Upper lobe of left lung (tissue), 6 donors: ENCODE data around the gene MX1. TPM values are rescaled to one million over a fixed set of nuclear protein-coding genes. Genes with fewer than 3 reads are reported as not detected.

Experiments used
- ATAC-seq, 2 donors: fragments of 200-7000 bp; cut with Tn5 transposase; one replicate each; pipeline ENCODE4 v1.9.1; 2022; ENCODE audit warnings: mild to moderate bottlenecking in 2 of 2, moderate library complexity in 2 of 2; ENCODE audit not compliant: low FRiP score in 2 of 2
- DNase-seq, 2 donors: peaks; one replicate each; pipeline ENCODE4 v3.0.0-alpha.2; 2019 to 2020
- H3K27ac ChIP-seq, 4 donors: fragments of 200-600 bp; sonication (generic); one replicate each; pipeline ENCODE4 v1.5.1; 2016 to 2019
- H3K27me3 ChIP-seq, 4 donors: fragments of 200-600 bp; sonication (generic); one replicate each; pipeline ENCODE4 v1.5.1; 2017 to 2019
- H3K36me3 ChIP-seq, 4 donors: fragments of 200-600 bp; sonication (generic); one replicate each; pipeline ENCODE4 v1.5.1; 2016 to 2019
- H3K4me1 ChIP-seq, 4 donors: fragments of 200-600 bp; sonication (generic); one replicate each; pipeline ENCODE4 v1.5.1; 2018 to 2019
- H3K4me3 ChIP-seq, 4 donors: fragments of 200-600 bp; sonication (generic); one replicate each; pipeline ENCODE4 v1.5.1; 2017 to 2019; ENCODE audit warnings: mild to moderate bottlenecking in 2 of 4, moderate library complexity in 1 of 4
- H3K9me3 ChIP-seq, 4 donors: fragments of 200-600 bp; sonication (generic); one replicate each; pipeline ENCODE4 v1.5.1; 2018 to 2019
- CTCF ChIP-seq, 6 experiments: fragments of 450-650 bp in 4 of 6; fragments of 200-600 bp in 2 of 6; sonication (generic) in 2 of 6; IDR thresholded peaks; one replicate each; pipeline ENCODE4 v1.5.1; 2016 to 2019; ENCODE audit warnings: antibody characterized with exemption in 6 of 6
- EP300 ChIP-seq, 4 donors: sonication (generic); formaldehyde crosslinking; IDR thresholded peaks; one replicate each; pipeline ENCODE4 v1.5.1; 2017; ENCODE audit warnings: antibody characterized with exemption in 4 of 4, control low read depth in 2 of 4
- POLR2A ChIP-seq, 4 donors: fragments of 450-650 bp; IDR thresholded peaks; one replicate each; pipeline ENCODE4 v1.5.1; 2016 to 2017; ENCODE audit warnings: antibody characterized with exemption in 4 of 4, mild to moderate bottlenecking in 2 of 4
- POLR2AphosphoS5 ChIP-seq, 2 donors: sonication (generic); formaldehyde crosslinking; IDR thresholded peaks; one replicate each; pipeline ENCODE4 v1.5.1; 2017; ENCODE audit warnings: antibody characterized with exemption in 2 of 2
- WGBS, 2 donors: methylation state at CpG; one replicate each; pipeline ENCODE4 v1.1.5; 2017 to 2018; 5-methylcytosine and 5-hydroxymethylcytosine counted together
- total RNA-seq, 6 donors: library from RNA; depleted of rRNA in 4 of 6; stranded (reverse); fragments of >200 nt in 4 of 6; gene quantifications; one replicate each; pipeline versions ENCODE4 v1.1.0 to v1.2.1, GENCODE V29; 2016 to 2021
- donor health status: DM: no; HTN: no; CAD: no; lungs with moderate emphysema.
- donor health status: DM: no; HTN: yes; CAD: no; lungs with severe emphysema.

MX1 gene
- total RNA-seq, 6 donors from 2014 or later, result 38.3 to 159 (median 89.0) TPM

GRCh38 chr21:41405321-41405720, 20.7 kb upstream of the MX1 start:
- DNase-seq, result no peak
- Histone ChIP-seq H3K27me3 (no peaks in the 10 kb centered on the region), H3K4me3 (no peak overlapping the region), H3K4me1 (no peaks in the 10 kb centered on the region), H3K9me3 (no peaks in the 10 kb centered on the region), H3K27ac (no peak overlapping the region), H3K36me3 (peaks cover 0 to 49% (median 18%) of the 10 kb centered on the region in 4 donors)
- WGBS, 2 donors, result 93 to 96% methylated on average over 4 of the region's 4 CpGs
- no peak for ATAC-seq
- TF ChIP-seq EP300 (IDR thresholded peaks at IDR 0.05) (no peak), POLR2AphosphoS5 (IDR thresholded peaks at IDR 0.05) (no peak), CTCF (IDR thresholded peaks at IDR 0.05) (no peak), POLR2A (IDR thresholded peaks at IDR 0.05) (no peak)

- DNase-seq (peak in 1 of 2 donors; percentile 51), ATAC-seq (peak in 1 of 2 donors; percentile 43)
- no peak overlapping the region for H3K27ac ChIP-seq
- H3K27me3 ChIP-seq, result no peaks in the 10 kb centered on the region
- WGBS, 2 donors, result 64 to 74% methylated on average over 6 of the region's 6 CpGs
- peaks cover 0 to 45% (median 18%) of the 10 kb centered on the region in 4 donors for H3K36me3 ChIP-seq
- no peak for TF ChIP-seq POLR2AphosphoS5 (IDR thresholded peaks at IDR 0.05)
- no peak for TF ChIP-seq EP300 (IDR thresholded peaks at IDR 0.05)
- no peak for TF ChIP-seq POLR2A (IDR thresholded peaks at IDR 0.05)
- TF ChIP-seq CTCF (IDR thresholded peaks at IDR 0.05), result no peak
- peaks cover 0 to 1% (median 0%) of the 10 kb centered on the region in 4 donors for H3K4me1 ChIP-seq
- H3K9me3 ChIP-seq, result no peaks in the 10 kb centered on the region
- no peak overlapping the region for H3K4me3 ChIP-seq
These were observed 19.7 kb upstream of the MX1 start for GRCh38 chr21:41406340-41406739.

- Histone ChIP-seq H3K27me3 (no peaks in the 10 kb centered on the region), H3K4me1 (peaks cover 0 to 8% (median 1%) of the 10 kb centered on the region in 4 donors), H3K36me3 (peaks cover 0 to 35% (median 16%) of the 10 kb centered on the region in 4 donors), H3K27ac (no peak overlapping the region), H3K9me3 (no peaks in the 10 kb centered on the region), H3K4me3 (no peak overlapping the region)
- WGBS, 2 donors, result 94 to 95% methylated on average over 20 to 24 of the region's 24 CpGs
- no peak for TF ChIP-seq POLR2AphosphoS5 (IDR thresholded peaks at IDR 0.05)
- no peak for TF ChIP-seq EP300 (IDR thresholded peaks at IDR 0.05)
- TF ChIP-seq POLR2A (IDR thresholded peaks at IDR 0.05), result no peak
- no peak for TF ChIP-seq CTCF (IDR thresholded peaks at IDR 0.05)
- DNase-seq (no peak), ATAC-seq (no peak)
These were observed 18.2 kb upstream of the MX1 start for GRCh38 chr21:41407541-41408460.

- ATAC-seq (no peak), DNase-seq (no peak)
- no peaks in the 10 kb centered on the region for H3K9me3 ChIP-seq
- TF ChIP-seq CTCF (IDR thresholded peaks at IDR 0.05), result no peak
- TF ChIP-seq POLR2A (IDR thresholded peaks at IDR 0.05), result no peak
- no peak for TF ChIP-seq POLR2AphosphoS5 (IDR thresholded peaks at IDR 0.05)
- no peak for TF ChIP-seq EP300 (IDR thresholded peaks at IDR 0.05)
- no peaks in the 10 kb centered on the region for H3K27me3 ChIP-seq
- no peak overlapping the region for H3K27ac ChIP-seq
- WGBS, 2 donors, result 85 to 95% methylated on average over 1 of the region's 1 CpG
- peaks cover 0 to 8% (median 1%) of the 10 kb centered on the region in 4 donors for H3K4me1 ChIP-seq
- H3K4me3 ChIP-seq, result no peak overlapping the region
- H3K36me3 ChIP-seq, result peaks cover 0 to 22% (median 10%) of the 10 kb centered on the region in 4 donors
These were observed 15.7 kb upstream of the MX1 start for GRCh38 chr21:41410361-41410760.
